Endothelial cell of umbilical vein (primary cell): ENCODE results near the gene ARPC1A. TPM values are rescaled to one million over a fixed set of nuclear protein-coding genes. Genes with fewer than 3 reads are reported as not detected.

Source experiments
- BruUV-seq: library from RNA; stranded (reverse); fragments of 400-500 nt; replicated peaks from 2 replicates; lab custom pipeline; 2021; lab: Mats Ljungman, UMichigan
- CTCF ChIA-PET: fragments of 300-600, 350-600 bp; sonication (Branson Sonifier 250); formaldehyde crosslinking; loops from one replicate; lab custom pipeline; 2021; ENCODE audit warnings: antibody characterized with exemption, inconsistent platforms; lab: Charles Lee
- POLR2A ChIA-PET: fragments of 300-600, 350-600 bp; sonication (Branson Sonifier 250); formaldehyde crosslinking; loops from one replicate; lab custom pipeline; 2021; ENCODE audit warnings: antibody characterized with exemption, inconsistent platforms; lab: Charles Lee
- DNase-seq: peaks from one replicate; pipeline ENCODE4 v3.0.0-alpha.2; 2011; ENCODE audit warnings: low read depth, low spot score
- FAIRE-seq: peaks from 2 replicates; lab custom pipeline; 2011; peaks lifted over from hg19 to GRCh38; lab: Jason Lieb, UNC
- H2AFZ ChIP-seq: 2 replicates; pipeline ENCODE4 v1.6.0; 2012; ENCODE audit warnings: low read depth, low read length, control low read depth, inconsistent platforms
- H3K27ac ChIP-seq: 2 replicates; pipeline ENCODE4 v1.5.1; 2011; ENCODE audit warnings: low read depth, mild to moderate bottlenecking, control low read depth, low read length, moderate library complexity; ENCODE audit not compliant: insufficient read depth
- H3K27me3 ChIP-seq, 2 experiments: 2 replicates each; pipeline versions ENCODE4 v1.6.0 to v1.6.1; 2011; ENCODE audit warnings: low read length in 2 of 2, mixed read lengths in 1 of 2; ENCODE audit not compliant: control insufficient read depth in 2 of 2, insufficient read depth in 2 of 2
- H3K36me3 ChIP-seq, 2 experiments: 2 replicates in 1 of 2; 3 replicates in 1 of 2; pipeline ENCODE4 v1.5.1; 2011; ENCODE audit warnings: low read length in 2 of 2, mild to moderate bottlenecking in 1 of 2, moderate library complexity in 1 of 2; ENCODE audit not compliant: control insufficient read depth in 2 of 2, insufficient read depth in 2 of 2; ENCODE audit errors: extremely low read depth in 1 of 2
- H3K4me1 ChIP-seq: 3 replicates; pipeline ENCODE4 v1.5.1; 2011; ENCODE audit warnings: mild to moderate bottlenecking, low read length; ENCODE audit not compliant: control insufficient read depth, insufficient read depth; ENCODE audit errors: extremely low read depth
- H3K4me2 ChIP-seq: 2 replicates; pipeline ENCODE4 v1.6.1; 2011; ENCODE audit warnings: low read length, control low read depth, mixed read lengths; ENCODE audit not compliant: insufficient read depth
- H3K4me3 ChIP-seq, 3 experiments: fragments of 200-600 bp in 1 of 3; sonication (generic), shearing (Covaris generic) in 1 of 3; replicated peaks in 1 of 3; 2 replicates each; pipeline ENCODE4 v1.5.1; 2011 to 2016; ENCODE audit warnings: control low read depth in 3 of 3, low read length in 3 of 3, mild to moderate bottlenecking in 2 of 3, inconsistent platforms in 1 of 3, low read depth in 1 of 3, moderate library complexity in 1 of 3; ENCODE audit not compliant: insufficient read depth in 1 of 3
- H3K79me2 ChIP-seq: 2 replicates; pipeline ENCODE4 v1.6.0; 2012; ENCODE audit warnings: low read length, inconsistent platforms; ENCODE audit not compliant: control insufficient read depth, insufficient read depth
- H3K9ac ChIP-seq: replicated peaks from 2 replicates; pipeline ENCODE3; 2011; ENCODE audit warnings: low read length, control low read depth; ENCODE audit not compliant: insufficient read depth; ENCODE audit errors: extremely low read depth
- H3K9me1 ChIP-seq: replicated peaks from 3 replicates; pipeline ENCODE4 v1.6.0; 2011; ENCODE audit warnings: mild to moderate bottlenecking, low read length; ENCODE audit not compliant: control insufficient read depth, insufficient read depth; ENCODE audit errors: extremely low read depth
- H3K9me3 ChIP-seq: replicated peaks from 2 replicates; pipeline ENCODE4 v1.5.1; 2012; ENCODE audit warnings: low read length, inconsistent platforms; ENCODE audit not compliant: control insufficient read depth, insufficient read depth
- H4K20me1 ChIP-seq: replicated peaks from 2 replicates; pipeline ENCODE3; 2011; ENCODE audit warnings: mild to moderate bottlenecking, low read length; ENCODE audit not compliant: control insufficient read depth, insufficient read depth; ENCODE audit errors: extremely low read depth
- CTCF ChIP-seq, 2 donors: IDR thresholded peaks; 1 replicate in 1 of 2; 2 replicates in 1 of 2; pipeline ENCODE4 v1.5.1; 2011; ENCODE audit warnings: low read length in 2 of 2, mild to moderate bottlenecking in 2 of 2, moderate library complexity in 2 of 2, control low read depth in 1 of 2, inconsistent platforms in 1 of 2, low read depth in 1 of 2; ENCODE audit not compliant: insufficient read depth in 1 of 2; ENCODE audit errors: extremely low read depth in 1 of 2
- EZH2 ChIP-seq: IDR thresholded peaks from 2 replicates; pipeline ENCODE4 v1.6.1; 2012; ENCODE audit warnings: borderline replicate concordance, low read depth, mild to moderate bottlenecking, moderate library complexity, low read length, inconsistent platforms; ENCODE audit not compliant: severe bottlenecking
- FOS ChIP-seq: IDR thresholded peaks from 2 replicates; pipeline ENCODE4 v1.6.1; 2011; ENCODE audit warnings: mild to moderate bottlenecking, low read length, moderate library complexity, borderline replicate concordance; ENCODE audit not compliant: insufficient read depth
- GATA2 ChIP-seq: IDR thresholded peaks from 2 replicates; pipeline ENCODE4 v1.7.0; 2011; ENCODE audit warnings: low read depth, mild to moderate bottlenecking, moderate library complexity, mixed read lengths, low read length; ENCODE audit not compliant: insufficient read length, insufficient read depth
- JUN ChIP-seq: IDR thresholded peaks from 2 replicates; pipeline ENCODE4 v1.6.1; 2011; ENCODE audit warnings: borderline replicate concordance, low read depth; ENCODE audit not compliant: insufficient read length, insufficient read depth
- MAX ChIP-seq: IDR thresholded peaks from 2 replicates; pipeline ENCODE4 v1.6.1; 2011; ENCODE audit not compliant: insufficient read depth, insufficient read length
- MYC ChIP-seq: IDR thresholded peaks from one replicate; pipeline ENCODE4 v1.6.1; 2011; ENCODE audit warnings: mild to moderate bottlenecking, low read depth, low read length
- POLR2A ChIP-seq: IDR thresholded peaks from 2 replicates; pipeline ENCODE4 v1.6.1; 2012; ENCODE audit warnings: low read depth, mild to moderate bottlenecking, control low read depth, low read length
- POLR2AphosphoS5 ChIP-seq: IDR thresholded peaks from 2 replicates; pipeline ENCODE4 v1.6.1; 2012; ENCODE audit warnings: low read depth, mild to moderate bottlenecking, control low read depth, low read length, moderate library complexity; ENCODE audit not compliant: insufficient read depth
- dilution Hi-C: fragments of 300-500 bp; cut with MboI; formaldehyde crosslinking; loops from one replicate; pipeline ENCODE4 v1.15.0; 2019; ENCODE audit warnings: low sequenced_read_pairs; ENCODE audit not compliant: extremely low pct_ligation_motif_present
- intact Hi-C: fragments of 100-400 bp; cut with micrococcal nuclease; formaldehyde crosslinking; loops from one replicate; pipeline ENCODE4 v1.10.0; 2022
- polyA plus RNA-seq, 4 experiments: library from polyadenylated mRNA; depleted of rRNA in 3 of 4; stranded (reverse) in 3 of 4; unstranded in 1 of 4; fragments of >200 nt; gene quantifications; 2 replicates each; pipeline versions ENCODE4 v1.2.1 to v1.2.3, GENCODE V29; 2011 to 2012; ENCODE audit warnings: missing spikeins in 1 of 4
- total RNA-seq: library from RNA; stranded (reverse); gene quantifications from 2 replicates; pipeline ENCODE4 v1.2.3, GENCODE V29; 2021

Gene ARPC1A
- total and polyA plus RNA-seq, 2 donors (not counting 3 experiments of a cell fraction or from before 2014, with no cell fraction given) = 200 to 243 TPM

- peaks cover 74% of the 10 kb centered on the region for H3K79me2 ChIP-seq
- intact Hi-C loops (loop anchor here (1.0 kb wide), 4 partner anchors 29 to 96 kb away; partner anchors contain the start of gene ZKSCAN5), dilution Hi-C loops (no loop called here)
- H3K36me3 ChIP-seq = peaks cover 9 to 22% of the 10 kb centered on the region in 2 experiments
- H3K9ac ChIP-seq = peak overlapping the region; percentile 93
- peak; percentile 18 for TF ChIP-seq POLR2AphosphoS5
- peak; percentile 61 for TF ChIP-seq FOS
- peak; percentile 36 for TF ChIP-seq POLR2A
- no peak for TF ChIP-seq MAX
- CTCF ChIA-PET = interaction anchor here (1.0 to 1.5 kb wide), 3 partner anchors 9 to 43 kb away, joined by 3 to 4 read pairs (median 4); no protein-coding TSS in a partner anchor
- peak overlapping the region; percentile 79 for H3K27ac ChIP-seq
- H4K20me1 ChIP-seq = peaks cover 3% of the 10 kb centered on the region
- FAIRE-seq = no peak
- H3K9me3 ChIP-seq = no peaks in the 10 kb centered on the region
- H3K4me1 ChIP-seq = peaks cover 21% of the 10 kb centered on the region
- H2AFZ ChIP-seq = peak overlapping the region; percentile 4
- DNase-seq = peak; percentile 77
- H3K27me3 ChIP-seq = no peaks in the 10 kb centered on the region
- H3K9me1 ChIP-seq = no peaks in the 10 kb centered on the region
- BruUV-seq = no TSS peak
- H3K4me2 ChIP-seq = peak overlapping the region; percentile 91
- POLR2A ChIA-PET = interaction anchor here (1.4 to 2.0 kb wide), 2 partner anchors 8 to 28 kb away, joined by 6 to 12 read pairs; no protein-coding TSS in a partner anchor
- H3K4me3 ChIP-seq = peak overlapping the region; percentile 33 to 96 (median 65)
Observed at GRCh38 chr7:99407872-99408378, 82.2 kb downstream of the ARPC1A start.

GRCh38 chr7:99408379-99409191 lies 82.9 kb downstream of the ARPC1A start, which contains the start of the genes BUD31 and PDAP1:
TSS of gene BUD31 (plus strand) at chr7:99408969. CDS start at chr7:99411093, 2,124 bp downstream.
TSS of gene PDAP1 (minus strand) at chr7:99408597. CDS start at chr7:99408548, 49 bp downstream.
- CTCF ChIA-PET = interaction anchor here (0.9 to 1.3 kb wide), 8 partner anchors 9 to 208 kb away, joined by 3 to 6 read pairs (median 4); partner anchors contain the start of genes ARPC1B and ZSCAN25
- Histone ChIP-seq H3K79me2 (peaks cover 70% of the 10 kb centered on the region), H3K9me1 (no peaks in the 10 kb centered on the region), H3K36me3 (peaks cover 6 to 20% of the 10 kb centered on the region in 2 experiments), H3K27ac (peak within 1 kb of the TSS; percentile 79), H3K4me2 (peak within 1 kb of the TSS; percentile 96), H4K20me1 (peaks cover 3% of the 10 kb centered on the region), H3K27me3 (no peaks in the 10 kb centered on the region), H3K4me3 (peak within 1 kb of the TSS; percentile 65 to 99 (median 96)), H3K9ac (peak within 1 kb of the TSS; percentile 93), H3K9me3 (no peaks in the 10 kb centered on the region), H2AFZ (peak within 1 kb of the TSS; percentile 68), H3K4me1 (peaks cover 21% of the 10 kb centered on the region)
- intact Hi-C loops = loop anchor here (1.0 kb wide), 4 partner anchors 29 to 96 kb away; partner anchors contain the start of gene ZKSCAN5
- peak; percentile 91 for TF ChIP-seq POLR2A
- TF ChIP-seq CTCF (IDR thresholded peaks at IDR 0.05; ENCODE audit: extremely low read depth in 1 of 2, insufficient read depth in 1 of 2, low read depth in 1 of 2, low read length in 2 of 2) = no peak
- TF ChIP-seq EZH2 = no peak
- TF ChIP-seq GATA2 = no peak
- TF ChIP-seq JUN = peak; percentile 84
- TF ChIP-seq POLR2AphosphoS5 = peak; percentile 79
- no peak for TF ChIP-seq MYC
- no peak for TF ChIP-seq FOS
- peak; percentile 51 for TF ChIP-seq MAX
- DNase-seq (peak; percentile 98), FAIRE-seq (peak; percentile 100)
- dilution Hi-C loops = no loop called here
- POLR2A ChIA-PET = interaction anchor here (0.7 to 2.0 kb wide), 5 partner anchors 9 to 63 kb away, joined by 4 to 12 read pairs (median 4); no protein-coding TSS in a partner anchor
- no TSS peak for BruUV-seq
